ENCODE results near the gene SLC22A23. TPM values are rescaled to one million over a fixed set of nuclear protein-coding genes. Genes with fewer than 3 reads are reported as not detected.

Gene SLC22A23
- total RNA-seq, 2 donors from 2014 or later: 53.1 to 129 TPM

DNA sequence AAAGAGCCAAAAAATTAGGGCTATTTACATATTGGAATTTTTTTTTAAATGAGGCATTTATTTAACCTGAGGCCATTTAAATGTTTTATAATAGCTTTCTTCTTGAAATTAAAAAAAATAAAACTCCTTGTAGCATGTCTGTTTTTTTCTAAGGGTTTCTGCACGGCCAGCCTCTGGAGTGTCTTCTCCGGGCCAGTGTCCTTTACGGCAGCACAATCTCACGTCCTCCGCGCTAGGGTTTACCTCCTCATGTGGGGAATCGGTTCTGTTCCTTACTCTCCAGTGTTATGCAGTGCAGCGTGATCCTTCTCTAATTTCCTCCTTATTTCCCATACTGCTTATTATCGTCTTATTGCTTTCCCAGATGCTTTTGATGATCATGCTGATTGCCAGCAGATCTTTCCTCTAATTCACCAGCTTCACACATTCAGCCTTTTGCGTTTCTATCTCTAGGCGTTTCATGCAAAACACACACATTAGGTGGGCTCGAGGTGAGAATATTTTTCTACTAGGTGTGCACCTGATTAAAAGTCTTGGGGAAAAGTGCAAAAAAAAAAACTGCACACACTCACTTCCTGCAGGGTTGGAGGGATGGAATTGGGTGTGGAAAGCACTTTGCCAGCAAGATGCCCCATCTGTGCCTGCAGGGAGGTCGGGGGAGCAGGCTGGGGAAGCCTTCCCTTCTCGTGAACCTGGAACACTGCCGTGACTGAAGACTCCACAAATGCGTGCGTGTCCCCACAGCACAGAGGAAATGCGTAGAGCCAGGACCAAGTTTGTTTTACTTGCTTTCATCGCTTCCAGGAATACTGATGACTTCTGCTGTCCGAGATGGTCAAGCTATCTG lies 142.0 kb downstream of the SLC22A23 start:
- Histone ChIP-seq H3K27ac (no peak overlapping the region), H3K27me3 (replicated peaks; ENCODE audit: insufficient read depth) (no peaks in the 10 kb centered on the region), H3K36me3 (no peaks in the 10 kb centered on the region), H3K4me1 (replicated peaks) (no peaks in the 10 kb centered on the region), H3K9me3 (no peaks in the 10 kb centered on the region), H3K4me3 (no peak overlapping the region)
- WGBS: 91% methylated on average over 20 of the region's 20 CpGs
- TF ChIP-seq POLR2AphosphoS5 (IDR thresholded peaks at IDR 0.05) (no peak), POLR2A (IDR thresholded peaks at IDR 0.05) (no peak)
- TF ChIP-seq, protein P1, sequence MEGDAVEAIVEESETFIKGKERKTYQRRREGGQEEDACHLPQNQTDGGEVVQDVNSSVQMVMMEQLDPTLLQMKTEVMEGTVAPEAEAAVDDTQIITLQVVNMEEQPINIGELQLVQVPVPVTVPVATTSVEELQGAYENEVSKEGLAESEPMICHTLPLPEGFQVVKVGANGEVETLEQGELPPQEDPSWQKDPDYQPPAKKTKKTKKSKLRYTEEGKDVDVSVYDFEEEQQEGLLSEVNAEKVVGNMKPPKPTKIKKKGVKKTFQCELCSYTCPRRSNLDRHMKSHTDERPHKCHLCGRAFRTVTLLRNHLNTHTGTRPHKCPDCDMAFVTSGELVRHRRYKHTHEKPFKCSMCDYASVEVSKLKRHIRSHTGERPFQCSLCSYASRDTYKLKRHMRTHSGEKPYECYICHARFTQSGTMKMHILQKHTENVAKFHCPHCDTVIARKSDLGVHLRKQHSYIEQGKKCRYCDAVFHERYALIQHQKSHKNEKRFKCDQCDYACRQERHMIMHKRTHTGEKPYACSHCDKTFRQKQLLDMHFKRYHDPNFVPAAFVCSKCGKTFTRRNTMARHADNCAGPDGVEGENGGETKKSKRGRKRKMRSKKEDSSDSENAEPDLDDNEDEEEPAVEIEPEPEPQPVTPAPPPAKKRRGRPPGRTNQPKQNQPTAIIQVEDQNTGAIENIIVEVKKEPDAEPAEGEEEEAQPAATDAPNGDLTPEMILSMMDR (IDR thresholded peaks at IDR 0.05): no peak
- no peak for DNase-seq (ENCODE audit: low spot score)
- intact Hi-C loops (cut with DNase I): no loop called here

DNA sequence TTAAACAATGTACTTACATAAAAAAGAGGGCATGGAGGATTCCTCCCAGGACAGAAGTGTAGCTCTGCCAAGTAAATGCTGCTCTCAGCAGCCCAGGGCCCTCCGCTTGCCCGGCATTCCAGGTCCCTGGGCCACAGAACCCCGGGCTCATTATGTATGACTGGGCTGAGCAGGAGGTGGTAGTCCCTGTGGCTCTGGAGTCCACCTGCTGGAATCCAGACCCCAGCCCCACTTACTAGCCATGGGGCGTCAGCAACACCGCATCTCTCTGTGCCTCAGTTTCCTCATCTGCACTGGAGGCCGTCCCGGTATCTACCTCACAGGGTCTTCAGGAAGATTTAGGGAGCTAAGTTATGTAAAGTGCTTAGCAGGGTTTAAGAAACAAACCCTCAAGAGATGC lies 142.7 kb downstream of the SLC22A23 start:
- Histone ChIP-seq H3K27ac (no peak overlapping the region), H3K4me3 (no peak overlapping the region), H3K36me3 (no peaks in the 10 kb centered on the region), H3K27me3 (replicated peaks; ENCODE audit: insufficient read depth) (no peaks in the 10 kb centered on the region), H3K9me3 (no peaks in the 10 kb centered on the region), H3K4me1 (replicated peaks) (no peaks in the 10 kb centered on the region)
- intact Hi-C loops (cut with DNase I): no loop called here
- no peak for DNase-seq (ENCODE audit: low spot score)
- TF ChIP-seq, protein P1 (IDR thresholded peaks at IDR 0.05): no peak
- TF ChIP-seq POLR2A (IDR thresholded peaks at IDR 0.05) (no peak), POLR2AphosphoS5 (IDR thresholded peaks at IDR 0.05) (no peak)
- WGBS: 89% methylated on average over 7 of the region's 7 CpGs

DNA sequence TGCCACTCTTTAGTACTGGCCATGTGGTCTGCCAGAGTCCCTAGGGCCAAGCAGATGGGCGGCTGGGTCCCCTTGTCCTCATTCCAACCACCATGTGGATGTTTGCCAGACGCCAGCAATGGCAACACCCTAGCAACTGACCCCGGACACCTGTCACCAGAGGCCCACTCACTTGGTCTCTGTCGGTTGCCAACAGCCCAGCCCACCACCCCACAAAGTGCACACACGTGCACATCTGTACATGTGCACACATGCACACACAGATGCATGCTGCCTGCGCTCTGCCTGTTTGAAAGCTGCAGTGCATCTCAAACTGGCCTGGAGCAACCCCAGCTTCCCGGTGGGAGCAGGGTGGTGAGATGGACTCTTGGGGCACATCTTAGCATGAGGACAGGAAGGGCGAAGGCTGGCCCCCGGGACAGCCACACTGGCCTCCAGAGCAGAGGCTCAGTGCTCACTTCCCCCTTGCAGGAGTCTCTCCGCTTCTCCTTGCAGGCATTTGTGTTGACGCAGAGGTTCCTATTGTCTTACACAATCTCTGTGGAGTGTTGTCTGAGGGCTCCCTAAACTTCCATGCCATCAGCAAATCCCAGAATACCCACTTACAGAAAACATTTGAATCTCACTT lies 144.1 kb downstream of the SLC22A23 start:
- Histone ChIP-seq H3K27me3 (replicated peaks; ENCODE audit: insufficient read depth) (no peaks in the 10 kb centered on the region), H3K4me1 (replicated peaks) (no peaks in the 10 kb centered on the region), H3K4me3 (no peak overlapping the region), H3K27ac (no peak overlapping the region), H3K36me3 (no peaks in the 10 kb centered on the region), H3K9me3 (no peaks in the 10 kb centered on the region)
- no peak for DNase-seq (ENCODE audit: low spot score)
- intact Hi-C loops (cut with DNase I): no loop called here
- TF ChIP-seq POLR2A (IDR thresholded peaks at IDR 0.05) (no peak), POLR2AphosphoS5 (IDR thresholded peaks at IDR 0.05) (no peak)
- TF ChIP-seq, protein P1 (IDR thresholded peaks at IDR 0.05): no peak
- 81% methylated on average over 11 of the region's 11 CpGs for WGBS

DNA sequence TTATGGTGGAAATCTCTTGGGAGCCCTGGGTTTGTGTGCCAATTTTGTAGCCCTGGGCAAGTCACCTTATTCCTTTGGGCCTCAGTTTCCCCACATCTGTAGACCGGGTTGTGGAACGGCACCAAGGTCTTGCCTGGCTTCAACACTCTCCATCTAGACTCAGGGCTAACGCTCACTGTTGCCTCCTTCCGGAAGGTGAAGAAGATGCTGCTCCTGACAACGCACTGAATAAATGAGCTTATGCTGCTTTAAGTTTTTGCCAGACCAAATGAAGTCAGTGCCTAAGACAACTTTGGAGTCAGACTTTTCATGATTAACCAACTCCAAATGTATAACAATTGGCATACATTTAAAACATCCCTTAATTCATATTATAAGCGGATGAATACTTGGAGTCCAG lies 145.0 kb downstream of the SLC22A23 start:
- Histone ChIP-seq H3K4me3 (no peak overlapping the region), H3K4me1 (replicated peaks) (no peaks in the 10 kb centered on the region), H3K27me3 (replicated peaks; ENCODE audit: insufficient read depth) (no peaks in the 10 kb centered on the region), H3K9me3 (no peaks in the 10 kb centered on the region), H3K27ac (no peak overlapping the region), H3K36me3 (no peaks in the 10 kb centered on the region)
- TF ChIP-seq POLR2AphosphoS5 (IDR thresholded peaks at IDR 0.05) (no peak), POLR2A (IDR thresholded peaks at IDR 0.05) (no peak)
- TF ChIP-seq, protein P1 (IDR thresholded peaks at IDR 0.05): no peak
- no peak for DNase-seq (ENCODE audit: low spot score)
- WGBS: 96% methylated on average over 6 of the region's 6 CpGs
- intact Hi-C loops (cut with DNase I): no loop called here
